Adipocyte (in vitro differentiated cells): ENCODE data around the gene GJA5.

ENCODE experiments used
- DNase-seq: peaks from one replicate; pipeline ENCODE4 v3.0.0-alpha.2; 2015; ENCODE audit warnings: low read depth
- H3K27me3 ChIP-seq: replicated peaks from 2 replicates; pipeline ENCODE4 v1.7.0; 2013; ENCODE audit warnings: mild to moderate bottlenecking, low read length, moderate library complexity; ENCODE audit not compliant: control insufficient read depth, insufficient read depth
- H3K36me3 ChIP-seq: 2 replicates; pipeline ENCODE4 v1.7.0; 2013; ENCODE audit warnings: low read length, mild to moderate bottlenecking, moderate library complexity; ENCODE audit not compliant: control insufficient read depth, insufficient read depth, severe bottlenecking
- H3K4me1 ChIP-seq: 2 replicates; pipeline ENCODE4 v1.7.0; 2013; ENCODE audit warnings: mild to moderate bottlenecking, low read length, moderate library complexity; ENCODE audit not compliant: control insufficient read depth, insufficient read depth
- H3K4me3 ChIP-seq: 2 replicates; pipeline ENCODE4 v1.7.0; 2013; ENCODE audit warnings: mild to moderate bottlenecking, low read length, moderate library complexity
- H3K9ac ChIP-seq: 2 replicates; pipeline ENCODE4 v1.7.0; 2013; ENCODE audit warnings: mild to moderate bottlenecking, low read length, moderate library complexity
- H3K9me3 ChIP-seq: 2 replicates; pipeline ENCODE4 v1.7.0; 2013; ENCODE audit warnings: mild to moderate bottlenecking, low read length, moderate library complexity; ENCODE audit not compliant: control insufficient read depth

The GJA5 gene

DNA sequence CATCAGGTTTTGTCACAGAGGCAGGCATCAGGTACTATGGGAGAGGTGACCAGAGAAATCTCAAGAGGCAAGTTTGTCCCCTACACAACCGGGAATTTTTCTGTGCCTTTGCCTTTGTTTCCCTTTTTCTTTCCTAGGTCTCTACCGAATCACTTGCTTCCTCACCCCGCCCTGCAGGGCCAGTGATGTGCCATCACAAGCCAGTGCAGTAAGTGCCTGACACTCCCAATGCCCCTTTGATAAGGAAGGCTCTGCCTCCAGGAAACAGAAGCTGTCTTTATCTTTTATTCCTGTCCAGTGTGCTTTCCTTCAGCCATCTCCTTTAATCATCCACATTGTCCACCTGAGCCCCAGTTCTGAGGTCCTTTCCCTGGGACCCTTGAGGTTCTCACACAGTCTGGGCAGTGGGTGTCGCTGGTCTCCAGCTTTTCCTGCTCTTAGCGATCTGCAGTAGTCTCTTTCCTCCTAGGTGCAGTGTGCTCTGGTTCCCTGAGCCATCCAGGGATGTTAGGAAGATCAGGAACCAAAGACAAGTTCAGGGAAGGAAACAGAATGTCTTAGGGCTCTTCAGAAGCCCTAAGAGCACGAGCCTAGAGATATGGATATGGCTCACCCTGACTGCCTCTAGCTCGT is 36.6 kb downstream of the GJA5 start:
- H3K9ac ChIP-seq = no peak overlapping the region
- H3K27me3 ChIP-seq = peaks cover 19% of the 10 kb centered on the region
- no peaks in the 10 kb centered on the region for H3K9me3 ChIP-seq
- no peaks in the 10 kb centered on the region for H3K36me3 ChIP-seq
- no peak overlapping the region for H3K4me3 ChIP-seq
- H3K4me1 ChIP-seq = peaks cover 4% of the 10 kb centered on the region
- peak; percentile 16 for DNase-seq

GRCh38 chr1:147722124-147722523 is 38.3 kb downstream of the GJA5 start:
- Histone ChIP-seq H3K36me3 (no peaks in the 10 kb centered on the region), H3K9ac (no peak overlapping the region), H3K4me1 (peaks cover 4% of the 10 kb centered on the region), H3K9me3 (no peaks in the 10 kb centered on the region), H3K27me3 (peaks cover 22% of the 10 kb centered on the region), H3K4me3 (no peak overlapping the region)
- no peak for DNase-seq

DNA sequence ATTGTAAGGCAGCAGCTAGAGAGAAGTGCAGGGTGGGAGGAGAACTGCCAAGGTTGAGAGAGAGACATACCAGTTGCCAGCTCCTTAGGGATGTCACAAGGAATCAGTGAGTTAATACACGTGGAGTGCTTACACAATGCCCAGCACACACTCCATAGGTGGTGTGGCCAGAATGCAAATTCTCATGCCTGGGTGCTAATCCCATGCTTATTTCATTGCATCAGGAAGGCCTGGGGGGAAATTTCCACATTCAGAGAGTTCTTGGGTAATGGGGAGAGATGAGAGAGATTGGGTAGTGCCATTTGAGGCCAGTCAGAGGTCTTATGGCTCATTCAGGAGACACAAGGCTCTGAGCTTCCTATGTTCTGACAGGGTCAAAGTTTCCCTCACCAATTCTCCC is 38.7 kb downstream of the GJA5 start:
- H3K4me3 ChIP-seq = no peak overlapping the region
- DNase-seq = peak; percentile 19
- H3K9ac ChIP-seq = no peak overlapping the region
- no peaks in the 10 kb centered on the region for H3K36me3 ChIP-seq
- peaks cover 22% of the 10 kb centered on the region for H3K27me3 ChIP-seq
- H3K4me1 ChIP-seq = peaks cover 4% of the 10 kb centered on the region
- no peaks in the 10 kb centered on the region for H3K9me3 ChIP-seq

GRCh38 chr1:147720557-147720956 is 39.8 kb downstream of the GJA5 start:
- peaks cover 22% of the 10 kb centered on the region for H3K27me3 ChIP-seq
- no peak overlapping the region for H3K9ac ChIP-seq
- no peak overlapping the region for H3K4me3 ChIP-seq
- no peaks in the 10 kb centered on the region for H3K9me3 ChIP-seq
- H3K4me1 ChIP-seq = peaks cover 4% of the 10 kb centered on the region
- no peaks in the 10 kb centered on the region for H3K36me3 ChIP-seq
- no peak for DNase-seq

DNA sequence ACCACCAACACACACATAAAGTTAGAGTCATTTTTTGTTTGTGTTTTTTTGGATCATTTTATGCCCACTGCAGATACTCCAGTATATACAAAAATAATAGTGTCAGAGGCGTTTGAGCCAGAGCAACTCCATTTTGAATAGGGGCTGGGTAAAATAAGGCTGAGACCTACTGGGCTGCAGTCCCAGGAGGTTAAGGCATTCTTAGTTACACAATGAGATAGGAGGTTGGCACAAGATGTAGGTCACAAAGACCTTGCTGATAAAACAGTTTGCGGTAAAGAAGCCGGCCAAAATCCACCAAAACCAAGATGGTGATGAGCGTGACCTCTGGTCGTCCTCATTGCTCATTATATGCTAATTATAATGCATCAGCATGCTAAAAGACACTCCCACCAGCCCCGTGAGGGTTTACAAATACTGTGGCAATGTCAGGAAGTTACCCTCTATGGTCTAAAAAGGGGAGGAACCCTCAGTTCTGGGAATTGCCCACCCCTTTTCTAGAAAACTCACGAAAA is 40.6 kb downstream of the GJA5 start:
- no peaks in the 10 kb centered on the region for H3K9me3 ChIP-seq
- peaks cover 27% of the 10 kb centered on the region for H3K27me3 ChIP-seq
- no peak for DNase-seq
- no peaks in the 10 kb centered on the region for H3K36me3 ChIP-seq
- H3K4me3 ChIP-seq = no peak overlapping the region
- peaks cover 4% of the 10 kb centered on the region for H3K4me1 ChIP-seq
- H3K9ac ChIP-seq = no peak overlapping the region

- H3K36me3 ChIP-seq = no peaks in the 10 kb centered on the region
- peaks cover 4% of the 10 kb centered on the region for H3K4me1 ChIP-seq
- DNase-seq = no peak
- H3K27me3 ChIP-seq = peaks cover 29% of the 10 kb centered on the region
- H3K9me3 ChIP-seq = no peaks in the 10 kb centered on the region
- no peak overlapping the region for H3K4me3 ChIP-seq
- no peak overlapping the region for H3K9ac ChIP-seq
Observed at GRCh38 chr1:147719029-147719698, 41.2 kb downstream of the GJA5 start.

- no peak for DNase-seq
- Histone ChIP-seq H3K27me3 (peaks cover 20% of the 10 kb centered on the region), H3K9ac (no peak overlapping the region), H3K36me3 (no peaks in the 10 kb centered on the region), H3K4me1 (peaks cover 4% of the 10 kb centered on the region), H3K4me3 (no peak overlapping the region), H3K9me3 (no peaks in the 10 kb centered on the region)
Observed at GRCh38 chr1:147717706-147718097, 42.7 kb downstream of the GJA5 start.

- H3K27me3 ChIP-seq = peaks cover 19% of the 10 kb centered on the region
- H3K9ac ChIP-seq = no peak overlapping the region
- peaks cover 3% of the 10 kb centered on the region for H3K4me1 ChIP-seq
- no peak overlapping the region for H3K4me3 ChIP-seq
- no peak for DNase-seq
- no peaks in the 10 kb centered on the region for H3K36me3 ChIP-seq
- no peaks in the 10 kb centered on the region for H3K9me3 ChIP-seq
Observed at GRCh38 chr1:147717051-147717705, 43.2 kb downstream of the GJA5 start.

- DNase-seq = no peak
- Histone ChIP-seq H3K4me1 (no peaks in the 10 kb centered on the region), H3K36me3 (no peaks in the 10 kb centered on the region), H3K27me3 (peaks cover 22% of the 10 kb centered on the region), H3K9ac (no peak overlapping the region), H3K9me3 (no peaks in the 10 kb centered on the region), H3K4me3 (no peak overlapping the region)
Observed at GRCh38 chr1:147712605-147713004, 47.8 kb downstream of the GJA5 start.
